GM19025 (cell line): ENCODE data around the gene BCAN.

Source experiments
- ATAC-seq: cut with Tn5 transposase; IDR thresholded peaks from one replicate; pipeline ENCODE4 v1.9.1; 2021; ENCODE audit warnings: mild to moderate bottlenecking, low read depth, moderate library complexity; ENCODE audit not compliant: unreplicated experiment

BCAN gene

GRCh38 chr1:156642265-156643048 lies 540 bp downstream of the BCAN start:
- ATAC-seq = no peak

- no peak for ATAC-seq
These were observed 1.3 kb downstream of the BCAN start for GRCh38 chr1:156643049-156643777.

- ATAC-seq = no peak
These were observed 1.8 kb downstream of the BCAN start for GRCh38 chr1:156643778-156644092.

- no peak for ATAC-seq
These were observed 2.2 kb downstream of the BCAN start for GRCh38 chr1:156644146-156644545.

- no peak for ATAC-seq
These were observed 2.7 kb downstream of the BCAN start for GRCh38 chr1:156644640-156645039.

GRCh38 chr1:156645056-156645455 lies 3.1 kb downstream of the BCAN start:
- no peak for ATAC-seq

GRCh38 chr1:156645666-156646065 lies 3.7 kb downstream of the BCAN start:
- no peak for ATAC-seq

GRCh38 chr1:156646738-156647211 lies 4.9 kb downstream of the BCAN start:
- no peak for ATAC-seq

GRCh38 chr1:156647351-156647750 lies 5.4 kb downstream of the BCAN start:
- ATAC-seq = no peak

- ATAC-seq = no peak
These were observed 6.6 kb downstream of the BCAN start for GRCh38 chr1:156648496-156648895.

- no peak for ATAC-seq
These were observed 7.0 kb downstream of the BCAN start for GRCh38 chr1:156648951-156649350.

- ATAC-seq = no peak
These were observed 10.4 kb downstream of the BCAN start for GRCh38 chr1:156652131-156652991.

GRCh38 chr1:156652992-156653355 lies 11.1 kb downstream of the BCAN start:
- no peak for ATAC-seq

GRCh38 chr1:156654700-156655099 lies 12.8 kb downstream of the BCAN start:
- ATAC-seq = no peak

GRCh38 chr1:156655151-156655903 lies 13.4 kb downstream of the BCAN start:
- no peak for ATAC-seq

GRCh38 chr1:156655904-156656516 lies 14.1 kb downstream of the BCAN start:
- no peak for ATAC-seq

GRCh38 chr1:156656806-156657740 lies 15.2 kb downstream of the BCAN start:
- no peak for ATAC-seq

- no peak for ATAC-seq
These were observed 15.9 kb downstream of the BCAN start for GRCh38 chr1:156657741-156658319.

- ATAC-seq = no peak
These were observed 16.6 kb downstream of the BCAN start for GRCh38 chr1:156658496-156658895.
